Left ventricle myocardium inferior (tissue), 1 donor: Measurements from ENCODE around the gene EHD2. TPM values are rescaled to one million over a fixed set of nuclear protein-coding genes. Genes with fewer than 3 reads are reported as not detected.
"Not testable (repeated sequence)": the region's sequence is repeated elsewhere in the genome, so short reads cannot be mapped to it uniquely, and the experiment has no call there.

Experiments used
- DNase-seq: peaks from one replicate; pipeline ENCODE4 v3.0.0-alpha.2; 2020
- H3K27ac ChIP-seq: fragments of 200-600 bp; replicated peaks from 2 replicates; pipeline ENCODE4 v1.8.0; 2021
- H3K27me3 ChIP-seq: fragments of 200-600 bp; 2 replicates; pipeline ENCODE4 v1.8.0; 2021; ENCODE audit warnings: low read depth
- H3K36me3 ChIP-seq: fragments of 200-600 bp; 2 replicates; pipeline ENCODE4 v1.8.0; 2021
- H3K4me1 ChIP-seq: fragments of 200-600 bp; 2 replicates; pipeline ENCODE4 v1.8.0; 2021
- H3K4me3 ChIP-seq: fragments of 200-600 bp; 2 replicates; pipeline ENCODE4 v1.8.0; 2021; ENCODE audit warnings: mild to moderate bottlenecking, moderate library complexity
- H3K9me3 ChIP-seq: fragments of 200-600 bp; replicated peaks from 2 replicates; pipeline ENCODE4 v1.8.0; 2021
- CTCF ChIP-seq: fragments of 200-600 bp; IDR thresholded peaks from 2 replicates; pipeline ENCODE4 v1.8.0; 2021; ENCODE audit warnings: antibody characterized with exemption, mild to moderate bottlenecking, borderline replicate concordance
- intact Hi-C: fragments of 100-400 bp; cut with micrococcal nuclease; formaldehyde crosslinking; loops from one replicate; pipeline ENCODE4 v1.11.0; 2022
- total RNA-seq: library from RNA; stranded (reverse); fragmentation: NEBNext Ultra II Directional; extraction: Animal tissue kit (Norgen Biotek cat#: 25700); gene quantifications from one replicate; pipeline ENCODE4 v1.2.1, GENCODE V29; 2021
- donor health status: DM: no; HTN: yes; CAD: no; lungs with severe emphysema.

Gene EHD2
- total RNA-seq, 1 donor from 2014 or later, result 48.2 TPM

DNA sequence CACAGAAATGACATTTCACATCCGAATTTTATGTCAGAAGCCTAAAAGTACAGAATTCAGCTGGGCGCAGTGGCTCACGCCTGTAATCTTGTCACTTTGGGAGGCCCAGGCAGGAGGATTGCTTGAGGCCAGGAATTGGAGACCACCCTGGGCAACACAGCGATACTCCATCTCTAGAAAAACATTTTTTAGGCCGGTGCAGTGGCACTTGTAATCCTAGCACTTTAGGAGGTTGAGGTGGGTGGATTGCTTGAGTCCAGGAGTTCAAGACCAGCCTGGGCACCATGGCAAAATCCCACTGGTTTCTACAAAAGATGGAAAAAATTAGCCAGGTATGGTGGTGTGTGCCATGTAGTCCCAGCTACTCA, 47.4 kb downstream of the EHD2 start:
- no peak overlapping the region for H3K27ac ChIP-seq
- H3K9me3 ChIP-seq, result peaks cover 5% of the 10 kb centered on the region
- DNase-seq, result no peak
- H3K36me3 ChIP-seq, result peaks cover 47% of the 10 kb centered on the region
- no peak for TF ChIP-seq CTCF
- no peak overlapping the region for H3K4me3 ChIP-seq
- peaks cover 10% of the 10 kb centered on the region for H3K4me1 ChIP-seq
- no peaks in the 10 kb centered on the region for H3K27me3 ChIP-seq
- intact Hi-C loops, result no loop called here

- Histone ChIP-seq H3K27me3 (no peaks in the 10 kb centered on the region), H3K4me1 (peaks cover 17% of the 10 kb centered on the region), H3K27ac (no peak overlapping the region), H3K4me3 (no peak overlapping the region), H3K36me3 (peaks cover 37% of the 10 kb centered on the region), H3K9me3 (peaks cover 5% of the 10 kb centered on the region)
- no peak for TF ChIP-seq CTCF
- intact Hi-C loops, result no loop called here
- DNase-seq, result no peak
These were observed 48.3 kb downstream of the EHD2 start for GRCh38 chr19:47761566-47761965.

GRCh38 chr19:47762151-47762550, 48.9 kb downstream of the EHD2 start:
- H3K27ac ChIP-seq, result peak overlapping the region; percentile 79

GRCh38 chr19:47762615-47763308, 49.5 kb downstream of the EHD2 start:
- intact Hi-C loops, result no loop called here
- H3K4me3 ChIP-seq, result no peak overlapping the region
- peaks cover 17% of the 10 kb centered on the region for H3K4me1 ChIP-seq
- H3K36me3 ChIP-seq, result peaks cover 25% of the 10 kb centered on the region
- no peak for TF ChIP-seq CTCF
- no peaks in the 10 kb centered on the region for H3K27me3 ChIP-seq
- peak; percentile 46 for DNase-seq
- H3K9me3 ChIP-seq, result peaks cover 5% of the 10 kb centered on the region
- H3K27ac ChIP-seq, result peak overlapping the region; percentile 79

More at GRCh38 chr19:47762151-47762550, 48.9 kb downstream of the EHD2 start:
- peaks cover 31% of the 10 kb centered on the region for H3K36me3 ChIP-seq
- H3K4me3 ChIP-seq, result no peak overlapping the region
- no peak for DNase-seq
- no peak for TF ChIP-seq CTCF
- H3K9me3 ChIP-seq, result peaks cover 5% of the 10 kb centered on the region
- H3K4me1 ChIP-seq, result peaks cover 17% of the 10 kb centered on the region
- no peaks in the 10 kb centered on the region for H3K27me3 ChIP-seq
- intact Hi-C loops, result no loop called here

DNA sequence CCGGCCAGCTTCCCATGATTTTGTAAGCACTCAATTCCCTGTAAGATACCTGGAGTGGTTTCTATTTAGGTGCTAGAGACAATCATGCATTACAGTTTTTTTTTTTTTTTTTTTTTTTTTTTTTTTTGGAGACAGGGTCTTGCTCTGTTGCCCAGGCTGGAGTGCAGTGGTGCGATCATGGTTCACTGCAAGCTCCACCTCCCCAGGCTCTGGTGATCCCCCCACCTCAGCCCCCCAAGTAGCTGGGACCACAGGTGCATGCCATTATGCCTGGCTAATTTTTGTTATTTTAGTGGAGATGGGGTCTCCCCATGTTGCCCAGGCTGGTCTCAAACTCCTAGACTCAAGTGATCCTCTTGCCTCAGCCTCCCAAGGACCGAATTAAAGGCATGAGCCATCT, 51.5 kb downstream of the EHD2 start:
- H3K4me3 ChIP-seq, H3K27ac ChIP-seq, H3K27me3 ChIP-seq, DNase-seq, H3K36me3 ChIP-seq, intact Hi-C loops, H3K9me3 ChIP-seq: not testable (repeated sequence)
- H3K4me1 ChIP-seq, result peaks cover 17% of the 10 kb centered on the region

DNA sequence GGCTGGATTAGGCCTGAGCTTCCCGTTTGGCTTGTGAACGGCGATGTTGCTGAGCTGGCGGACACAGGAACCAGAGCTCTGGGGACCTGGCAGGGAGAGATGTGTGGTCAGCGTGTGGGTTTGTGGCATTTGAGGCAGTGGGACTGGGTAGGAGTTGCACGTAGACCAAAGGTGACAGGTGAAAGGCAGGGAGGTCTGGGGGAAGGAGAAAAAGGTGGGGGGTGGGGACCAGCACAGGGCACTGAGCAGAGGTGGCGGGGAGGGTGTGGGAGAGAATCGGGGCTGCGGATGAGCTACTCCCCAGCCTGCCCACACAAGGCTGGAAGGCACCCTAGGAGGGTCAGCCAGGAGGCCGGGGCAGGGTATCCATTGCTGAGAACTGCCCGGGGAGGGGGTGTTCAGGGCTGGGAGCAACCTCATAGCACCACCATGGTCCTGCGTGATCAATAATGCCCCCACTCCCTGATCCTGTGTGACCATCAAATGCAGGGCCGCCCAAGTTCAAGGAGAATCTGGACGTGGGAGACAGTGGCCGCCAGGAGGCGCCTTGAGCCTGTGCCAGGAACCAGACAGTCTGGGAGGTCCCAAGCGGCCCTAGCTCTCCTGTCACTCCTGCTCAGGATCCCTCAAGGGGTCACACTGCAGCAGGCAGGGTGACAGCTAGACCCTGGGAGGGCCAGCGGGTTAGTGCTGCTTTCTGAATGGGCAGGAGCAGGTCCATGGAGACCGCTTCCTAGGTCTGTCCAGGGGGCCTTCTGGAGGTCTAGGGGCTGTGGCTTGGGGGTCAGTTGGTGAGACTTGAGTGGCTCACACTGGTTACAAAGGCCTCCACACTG, 52.5 kb downstream of the EHD2 start:
- H3K27me3 ChIP-seq, result no peaks in the 10 kb centered on the region
- peak; percentile 75 for DNase-seq
- peaks cover 17% of the 10 kb centered on the region for H3K4me1 ChIP-seq
- no peaks in the 10 kb centered on the region for H3K9me3 ChIP-seq
- no peaks in the 10 kb centered on the region for H3K36me3 ChIP-seq
- intact Hi-C loops, result no loop called here
- no peak overlapping the region for H3K4me3 ChIP-seq
- TF ChIP-seq CTCF, result peak; percentile 90
- no peak overlapping the region for H3K27ac ChIP-seq
